ENCODE results near the gene KLHL35. TPM values are rescaled to one million over a fixed set of nuclear protein-coding genes. Genes with fewer than 3 reads are reported as not detected.

Gene KLHL35
- total RNA-seq, 2 donors from 2014 or later, result 6.8 to 7.9 TPM

GRCh38 chr11:75430714-75431532 is 2.1 kb downstream of the KLHL35 start:
- no peak for ATAC-seq (ENCODE audit: insufficient number of reproducible peaks, low FRiP score, low read depth)
- TF ChIP-seq, protein P1, sequence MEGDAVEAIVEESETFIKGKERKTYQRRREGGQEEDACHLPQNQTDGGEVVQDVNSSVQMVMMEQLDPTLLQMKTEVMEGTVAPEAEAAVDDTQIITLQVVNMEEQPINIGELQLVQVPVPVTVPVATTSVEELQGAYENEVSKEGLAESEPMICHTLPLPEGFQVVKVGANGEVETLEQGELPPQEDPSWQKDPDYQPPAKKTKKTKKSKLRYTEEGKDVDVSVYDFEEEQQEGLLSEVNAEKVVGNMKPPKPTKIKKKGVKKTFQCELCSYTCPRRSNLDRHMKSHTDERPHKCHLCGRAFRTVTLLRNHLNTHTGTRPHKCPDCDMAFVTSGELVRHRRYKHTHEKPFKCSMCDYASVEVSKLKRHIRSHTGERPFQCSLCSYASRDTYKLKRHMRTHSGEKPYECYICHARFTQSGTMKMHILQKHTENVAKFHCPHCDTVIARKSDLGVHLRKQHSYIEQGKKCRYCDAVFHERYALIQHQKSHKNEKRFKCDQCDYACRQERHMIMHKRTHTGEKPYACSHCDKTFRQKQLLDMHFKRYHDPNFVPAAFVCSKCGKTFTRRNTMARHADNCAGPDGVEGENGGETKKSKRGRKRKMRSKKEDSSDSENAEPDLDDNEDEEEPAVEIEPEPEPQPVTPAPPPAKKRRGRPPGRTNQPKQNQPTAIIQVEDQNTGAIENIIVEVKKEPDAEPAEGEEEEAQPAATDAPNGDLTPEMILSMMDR (IDR thresholded peaks at IDR 0.05), result no peak
- Histone ChIP-seq H3K27me3 (replicated peaks; ENCODE audit: insufficient read depth) (no peaks in the 10 kb centered on the region), H3K4me3 (peak overlapping the region; percentile 67), H3K9me3 (peaks cover 4% of the 10 kb centered on the region), H3K4me1 (ENCODE audit: control insufficient read depth in 1 of 2, low read depth in 2 of 2) (peaks cover 3 to 32% of the 10 kb centered on the region in 2 donors), H3K27ac (peak overlapping the region; percentile 32 to 72), H3K36me3 (no peaks in the 10 kb centered on the region)
- DNase-seq (ENCODE audit: low spot score), result no peak

DNA sequence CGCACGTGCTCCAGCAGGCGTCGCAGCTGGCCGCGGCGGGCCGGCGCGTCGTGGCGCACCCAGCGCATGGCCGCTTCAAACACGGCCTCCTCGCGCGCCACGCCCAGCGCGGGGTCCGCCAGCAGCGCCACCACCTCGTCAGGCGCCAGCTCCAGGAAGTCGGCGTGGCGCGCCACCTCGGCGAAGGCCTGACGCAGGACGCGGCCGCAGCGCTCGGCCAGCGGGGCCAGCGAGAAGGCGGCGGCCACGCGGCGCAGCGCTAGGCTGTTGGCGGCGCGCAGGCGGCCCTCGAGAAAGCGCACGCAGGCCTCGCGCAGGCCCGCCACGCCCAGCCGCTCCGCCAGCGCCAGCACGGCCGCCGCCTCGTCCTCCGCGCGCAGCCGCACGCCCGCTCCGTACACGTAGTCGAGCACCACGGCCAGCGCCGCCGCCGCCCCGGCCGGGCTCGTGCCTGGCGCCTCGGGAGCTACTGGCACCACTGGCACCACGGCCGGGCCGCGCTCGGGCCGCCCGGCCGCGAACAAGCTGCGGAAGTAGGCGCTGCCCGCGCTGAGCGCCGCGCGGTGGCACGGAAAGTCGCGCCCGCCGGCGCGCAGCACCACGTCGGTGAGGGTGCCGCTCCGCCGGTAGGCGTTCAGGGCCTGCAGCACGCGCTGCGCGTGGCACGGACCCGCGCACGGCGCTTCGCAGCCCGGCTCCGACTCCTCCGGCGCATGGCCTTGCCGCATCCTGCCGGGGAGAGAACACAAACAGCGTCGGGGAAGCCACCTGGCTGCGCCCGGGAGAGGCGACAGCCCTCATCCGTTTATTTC is 2.9 kb downstream of the KLHL35 start:
- peak overlapping the region; percentile 67 for H3K4me3 ChIP-seq
- H3K36me3 ChIP-seq, result no peaks in the 10 kb centered on the region
- peak overlapping the region; percentile 32 to 72 for H3K27ac ChIP-seq
- H3K9me3 ChIP-seq, result peaks cover 4% of the 10 kb centered on the region
- peaks cover 3 to 32% of the 10 kb centered on the region in 2 donors for H3K4me1 ChIP-seq (ENCODE audit: control insufficient read depth in 1 of 2, low read depth in 2 of 2)
- DNase-seq (ENCODE audit: low spot score), result no peak
- ATAC-seq (ENCODE audit: insufficient number of reproducible peaks, low FRiP score, low read depth), result peak; percentile 26
- no peaks in the 10 kb centered on the region for H3K27me3 ChIP-seq (replicated peaks; ENCODE audit: insufficient read depth)
- TF ChIP-seq, protein P1 (IDR thresholded peaks at IDR 0.05), result peak; percentile 12

GRCh38 chr11:75429641-75429901 is 3.4 kb downstream of the KLHL35 start:
- Histone ChIP-seq H3K36me3 (no peaks in the 10 kb centered on the region), H3K9me3 (peaks cover 4% of the 10 kb centered on the region), H3K27me3 (replicated peaks; ENCODE audit: insufficient read depth) (no peaks in the 10 kb centered on the region), H3K4me3 (peak overlapping the region; percentile 67), H3K27ac (peak overlapping the region; percentile 27 to 72), H3K4me1 (ENCODE audit: control insufficient read depth in 1 of 2, low read depth in 2 of 2) (peaks cover 3 to 32% of the 10 kb centered on the region in 2 donors)
- no peak for DNase-seq (ENCODE audit: low spot score)
- ATAC-seq (ENCODE audit: insufficient number of reproducible peaks, low FRiP score, low read depth), result no peak
- TF ChIP-seq, protein P1 (IDR thresholded peaks at IDR 0.05), result no peak

DNA sequence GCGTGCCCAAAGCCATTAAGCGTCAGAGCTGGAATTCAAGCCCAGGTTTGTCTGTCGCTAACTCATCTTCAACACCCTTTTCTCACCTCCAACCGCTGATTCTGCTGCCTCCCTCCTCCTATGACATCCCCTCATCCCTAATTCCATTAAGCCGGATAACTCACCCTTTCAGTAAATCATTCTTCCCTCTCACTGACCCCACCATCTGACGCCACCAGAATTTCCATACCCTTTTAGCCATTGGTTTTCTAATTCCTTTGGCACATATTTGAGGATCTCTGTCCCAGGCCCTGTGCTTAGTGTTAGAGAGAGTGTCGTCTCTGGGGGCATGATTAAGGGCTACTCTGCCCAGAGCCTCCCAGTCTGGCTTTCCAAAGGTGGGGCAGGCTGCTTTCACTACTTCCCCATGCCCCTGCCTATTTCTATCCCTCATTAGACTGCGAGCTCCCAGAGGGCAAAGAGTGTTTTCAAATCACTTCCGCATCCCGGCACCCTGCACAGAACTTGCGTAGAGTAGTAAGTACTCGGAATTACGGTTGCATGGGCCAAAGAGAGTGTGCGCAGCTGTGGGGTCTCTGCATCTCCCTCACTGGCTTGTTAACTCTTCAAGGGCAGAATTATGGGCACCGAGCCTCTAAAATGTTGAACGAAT is 3.9 kb downstream of the KLHL35 start:
- H3K9me3 ChIP-seq, result peaks cover 4% of the 10 kb centered on the region
- no peaks in the 10 kb centered on the region for H3K27me3 ChIP-seq (replicated peaks; ENCODE audit: insufficient read depth)
- no peak for ATAC-seq (ENCODE audit: insufficient number of reproducible peaks, low FRiP score, low read depth)
- H3K36me3 ChIP-seq, result no peaks in the 10 kb centered on the region
- peak overlapping the region; percentile 70 to 72 for H3K27ac ChIP-seq
- no peak for DNase-seq (ENCODE audit: low spot score)
- H3K4me3 ChIP-seq, result peak overlapping the region; percentile 67
- peaks cover 3 to 32% of the 10 kb centered on the region in 2 donors for H3K4me1 ChIP-seq (ENCODE audit: control insufficient read depth in 1 of 2, low read depth in 2 of 2)
- TF ChIP-seq, protein P1 (IDR thresholded peaks at IDR 0.05), result no peak

- Histone ChIP-seq H3K4me1 (ENCODE audit: control insufficient read depth in 1 of 2, low read depth in 2 of 2) (peaks cover 3 to 32% of the 10 kb centered on the region in 2 donors), H3K36me3 (no peaks in the 10 kb centered on the region), H3K9me3 (peaks cover 4% of the 10 kb centered on the region), H3K27me3 (replicated peaks; ENCODE audit: insufficient read depth) (no peaks in the 10 kb centered on the region), H3K27ac (peak overlapping the region; percentile 70 to 72), H3K4me3 (peak overlapping the region; percentile 57)
- DNase-seq (ENCODE audit: low spot score), result peak; percentile 94
- peak; percentile 81 for ATAC-seq (ENCODE audit: insufficient number of reproducible peaks, low FRiP score, low read depth)
- TF ChIP-seq, protein P1 (IDR thresholded peaks at IDR 0.05), result no peak
These were observed 4.7 kb downstream of the KLHL35 start for GRCh38 chr11:75428281-75428724.

All from thoracic aorta (tissue), 2 donors.